WTC11 (cell line): Measurements from ENCODE around the gene JMY. TPM values are rescaled to one million over a fixed set of nuclear protein-coding genes. Genes with fewer than 3 reads are reported as not detected.

Experiments used
- ATAC-seq: fragments of 200-7000 bp; cut with Tn5 transposase; 2 replicates; pipeline ENCODE4 v1.10.0; 2021; ENCODE audit warnings: mild to moderate bottlenecking, moderate library complexity
- CTCF ChIA-PET: fragments of 300-600 bp; sonication (Branson Sonifier 250); formaldehyde crosslinking; loops from one replicate; lab custom pipeline; 2021; ENCODE audit warnings: antibody characterized with exemption; lab: Charles Lee
- POLR2A ChIA-PET: fragments of 350-600 bp; sonication (Branson Sonifier 250); formaldehyde crosslinking; loops from one replicate; lab custom pipeline; 2021; ENCODE audit warnings: antibody characterized with exemption; lab: Charles Lee
- DNase-seq: peaks from one replicate; pipeline ENCODE4 v3.0.0; 2021; ENCODE audit warnings: low spot score
- H3K27ac Mint-ChIP-seq: 2 replicates; pipeline ENCODE4 v1.8.0; 2021; ENCODE audit warnings: mixed read lengths
- H3K27me3 Mint-ChIP-seq: 2 replicates; pipeline ENCODE4 v1.8.0; 2021; ENCODE audit warnings: low read depth, mild to moderate bottlenecking, moderate library complexity, mixed read lengths
- H3K36me3 Mint-ChIP-seq: 2 replicates; pipeline ENCODE4 v1.8.0; 2021; ENCODE audit warnings: mixed read lengths
- H3K4me1 Mint-ChIP-seq: 2 replicates; pipeline ENCODE4 v1.8.0; 2022; ENCODE audit warnings: mixed read lengths
- H3K4me3 Mint-ChIP-seq: 2 replicates; pipeline ENCODE4 v1.8.0; 2021; ENCODE audit warnings: mild to moderate bottlenecking, moderate library complexity, mixed read lengths
- H3K9me3 Mint-ChIP-seq: 2 replicates; pipeline ENCODE4 v1.8.0; 2021; ENCODE audit warnings: mixed read lengths
- ATF1 ChIP-seq: sonication (generic); formaldehyde crosslinking; IDR thresholded peaks from 2 replicates; pipeline ENCODE4 v1.8.1; 2023; ENCODE audit warnings: mild to moderate bottlenecking, moderate library complexity, missing genetic modification reagents
- CDX4 ChIP-seq: fragments of 250-450 bp; sonication (Bioruptor Pico); IDR thresholded peaks from 2 replicates; pipeline ENCODE4 v1.9.0; 2021; ENCODE audit warnings: moderate library complexity, mild to moderate bottlenecking, inconsistent platforms, borderline replicate concordance
- CREB1 ChIP-seq: sonication (generic); formaldehyde crosslinking; IDR thresholded peaks from 2 replicates; pipeline ENCODE4 v1.8.0; 2023; ENCODE audit warnings: mild to moderate bottlenecking, missing genetic modification reagents
- EMX1 ChIP-seq: fragments of 250-450 bp; sonication (Bioruptor Pico); IDR thresholded peaks from 2 replicates; pipeline ENCODE4 v1.8.0; 2021; ENCODE audit warnings: mild to moderate bottlenecking
- GTF2I ChIP-seq: fragments of 250-450 bp; sonication (Bioruptor Pico); conservative IDR thresholded peaks from 2 replicates; pipeline ENCODE4 v1.4.0; 2021; ENCODE audit warnings: mild to moderate bottlenecking
- IRF2 ChIP-seq: sonication (generic); formaldehyde crosslinking; IDR thresholded peaks from 2 replicates; pipeline ENCODE4 v1.8.0; 2022; ENCODE audit warnings: low read depth, missing genetic modification reagents, borderline replicate concordance
- JUN ChIP-seq: sonication (generic); formaldehyde crosslinking; IDR thresholded peaks from 2 replicates; pipeline ENCODE4 v1.8.0; 2023; ENCODE audit warnings: mild to moderate bottlenecking, missing genetic modification reagents
- NFE2L1 ChIP-seq: sonication (generic); formaldehyde crosslinking; IDR thresholded peaks from 2 replicates; pipeline ENCODE4 v1.8.1; 2023; ENCODE audit warnings: missing genetic modification reagents
- NFYB ChIP-seq: sonication (generic); formaldehyde crosslinking; conservative IDR thresholded peaks from 2 replicates; pipeline ENCODE4 v1.8.0; 2022; ENCODE audit warnings: low read depth, missing genetic modification reagents
- NR2C2 ChIP-seq: sonication (generic); formaldehyde crosslinking; IDR thresholded peaks from 2 replicates; pipeline ENCODE4 v1.8.0; 2022; ENCODE audit warnings: mild to moderate bottlenecking, missing genetic modification reagents
- RELA ChIP-seq: sonication (generic); formaldehyde crosslinking; IDR thresholded peaks from 2 replicates; pipeline ENCODE4 v1.8.1; 2022; ENCODE audit warnings: missing genetic modification reagents, mild to moderate bottlenecking, borderline replicate concordance
- SOX15 ChIP-seq: fragments of 250-450 bp; sonication (Bioruptor Pico); IDR thresholded peaks from 2 replicates; pipeline ENCODE4 v1.9.0; 2021; ENCODE audit warnings: mild to moderate bottlenecking
- TCF7 ChIP-seq: sonication (generic); formaldehyde crosslinking; IDR thresholded peaks from 2 replicates; pipeline ENCODE4 v1.8.0; 2022; ENCODE audit warnings: mild to moderate bottlenecking, low read depth, missing genetic modification reagents, moderate library complexity
- ZMAT4 ChIP-seq: fragments of 250-450 bp; sonication (Bioruptor Pico); IDR thresholded peaks from 2 replicates; pipeline ENCODE4 v1.9.0; 2021; ENCODE audit warnings: mild to moderate bottlenecking
- ZNF138 ChIP-seq: sonication (generic); formaldehyde crosslinking; conservative IDR thresholded peaks from 2 replicates; pipeline ENCODE4 v1.8.1; 2022; ENCODE audit warnings: mild to moderate bottlenecking, moderate library complexity, missing genetic modification reagents
- ZNF423 ChIP-seq: fragments of 250-450 bp; sonication (Bioruptor Pico); IDR thresholded peaks from 2 replicates; pipeline ENCODE4 v2.1.2; 2022; ENCODE audit warnings: mild to moderate bottlenecking, moderate library complexity
- ZNF512 ChIP-seq: sonication (generic); formaldehyde crosslinking; IDR thresholded peaks from 2 replicates; pipeline ENCODE4 v1.8.1; 2022; ENCODE audit warnings: missing genetic modification reagents, borderline replicate concordance
- ZNF532 ChIP-seq: fragments of 250-450 bp; sonication (Bioruptor Pico); IDR thresholded peaks from 2 replicates; pipeline ENCODE4 v1.9.0; 2021; ENCODE audit warnings: mild to moderate bottlenecking, borderline replicate concordance
- total RNA-seq: library from RNA; stranded (reverse); gene quantifications from 3 replicates; pipeline ENCODE4 v1.2.3, GENCODE V29; 2021
- TF ChIP-seq, protein P1 (sequence below): sonication (generic); formaldehyde crosslinking; IDR thresholded peaks from 2 replicates; pipeline ENCODE4 v1.8.0; 2023; ENCODE audit warnings: missing genetic modification reagents
- TF ChIP-seq, protein P2 (sequence below): sonication (generic); formaldehyde crosslinking; IDR thresholded peaks from 2 replicates; pipeline ENCODE4 v1.8.0; 2022; ENCODE audit warnings: missing genetic modification reagents

Gene JMY
- total RNA-seq, 1 experiment from 2014 or later, result 12.4 TPM

- CTCF ChIA-PET, result no interaction called here
- DNase-seq, result no peak
Observed at GRCh38 chr5:79202076-79202475, 33.9 kb upstream of the JMY start.

GRCh38 chr5:79205965-79206364 is 30.0 kb upstream of the JMY start:
- ChIA-PET CTCF (interaction anchor here (1.4 kb wide), 1 partner anchor 73 kb away, joined by 3 read pairs; no protein-coding TSS in a partner anchor), POLR2A (no interaction called here)
- TF ChIP-seq NFYB (CRISPR knock-in tag) (no peak), NFE2L1 (CRISPR knock-in tag) (no peak), ZNF512 (CRISPR knock-in tag) (no peak), JUN (CRISPR knock-in tag) (no peak), NR2C2 (CRISPR knock-in tag) (no peak), ZNF423 (no peak), TCF7 (CRISPR knock-in tag) (no peak), EMX1 (CRISPR knock-in tag) (no peak)
- Mint-ChIP-seq H3K27me3 (no peaks in the 10 kb centered on the region), H3K36me3 (no peaks in the 10 kb centered on the region), H3K4me3 (no peak overlapping the region), H3K4me1 (no peaks in the 10 kb centered on the region), H3K27ac (no peak overlapping the region), H3K9me3 (no peaks in the 10 kb centered on the region)
- no peak for ATAC-seq
- DNase-seq, result no peak

More at GRCh38 chr5:79202076-79202475, 33.9 kb upstream of the JMY start:
- no peak overlapping the region for H3K4me3 Mint-ChIP-seq
- TF ChIP-seq CDX4 (CRISPR knock-in tag) (no peak), EMX1 (CRISPR knock-in tag) (no peak)
- TF ChIP-seq, protein P1, sequence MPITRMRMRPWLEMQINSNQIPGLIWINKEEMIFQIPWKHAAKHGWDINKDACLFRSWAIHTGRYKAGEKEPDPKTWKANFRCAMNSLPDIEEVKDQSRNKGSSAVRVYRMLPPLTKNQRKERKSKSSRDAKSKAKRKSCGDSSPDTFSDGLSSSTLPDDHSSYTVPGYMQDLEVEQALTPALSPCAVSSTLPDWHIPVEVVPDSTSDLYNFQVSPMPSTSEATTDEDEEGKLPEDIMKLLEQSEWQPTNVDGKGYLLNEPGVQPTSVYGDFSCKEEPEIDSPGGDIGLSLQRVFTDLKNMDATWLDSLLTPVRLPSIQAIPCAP (CRISPR knock-in tag), result no peak
- no peaks in the 10 kb centered on the region for H3K4me1 Mint-ChIP-seq
- ATAC-seq, result no peak
- no peaks in the 10 kb centered on the region for H3K9me3 Mint-ChIP-seq
- no peaks in the 10 kb centered on the region for H3K36me3 Mint-ChIP-seq
- H3K27me3 Mint-ChIP-seq, result no peaks in the 10 kb centered on the region
- H3K27ac Mint-ChIP-seq, result no peak overlapping the region
- POLR2A ChIA-PET, result no interaction called here

DNA sequence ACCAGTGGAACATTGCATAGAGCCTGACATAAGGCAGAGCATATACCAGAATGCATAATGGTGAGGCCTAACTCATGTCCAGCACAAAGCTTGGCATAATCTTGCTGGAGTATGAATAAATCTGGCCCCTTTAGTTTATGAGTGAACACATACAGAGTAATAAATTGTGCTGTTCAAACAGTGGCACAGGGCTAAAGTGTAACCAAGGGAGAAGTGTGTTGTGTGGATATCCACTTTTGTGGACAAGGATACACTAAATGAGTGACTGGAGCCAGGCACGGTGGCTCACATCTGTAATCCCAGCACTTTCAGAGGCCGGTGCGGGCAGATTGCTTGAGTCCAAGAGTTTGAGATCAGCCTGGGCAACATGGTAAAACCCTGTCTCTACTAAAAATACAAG is 29.4 kb upstream of the JMY start:
- ChIA-PET CTCF (interaction anchor here (0.7 to 1.4 kb wide), 2 partner anchors 74 to 202 kb away, joined by 3 to 4 read pairs; no protein-coding TSS in a partner anchor), POLR2A (no interaction called here)
- H3K9me3 Mint-ChIP-seq, result no peaks in the 10 kb centered on the region
- H3K36me3 Mint-ChIP-seq, result no peaks in the 10 kb centered on the region
- H3K27me3 Mint-ChIP-seq, result no peaks in the 10 kb centered on the region
- H3K4me3 Mint-ChIP-seq, result no peak overlapping the region
- no peaks in the 10 kb centered on the region for H3K4me1 Mint-ChIP-seq
- H3K27ac Mint-ChIP-seq, result no peak overlapping the region
- ATAC-seq (no peak), DNase-seq (no peak)
- no peak for TF ChIP-seq IRF2 (CRISPR knock-in tag)
- TF ChIP-seq ATF1 (CRISPR knock-in tag), result no peak
- TF ChIP-seq, protein P1 (CRISPR knock-in tag), result no peak
- TF ChIP-seq SOX15 (CRISPR knock-in tag), result no peak
- no peak for TF ChIP-seq ZNF138 (CRISPR knock-in tag)
- no peak for TF ChIP-seq ZMAT4
- no peak for TF ChIP-seq CREB1 (CRISPR knock-in tag)
- TF ChIP-seq, protein P2, sequence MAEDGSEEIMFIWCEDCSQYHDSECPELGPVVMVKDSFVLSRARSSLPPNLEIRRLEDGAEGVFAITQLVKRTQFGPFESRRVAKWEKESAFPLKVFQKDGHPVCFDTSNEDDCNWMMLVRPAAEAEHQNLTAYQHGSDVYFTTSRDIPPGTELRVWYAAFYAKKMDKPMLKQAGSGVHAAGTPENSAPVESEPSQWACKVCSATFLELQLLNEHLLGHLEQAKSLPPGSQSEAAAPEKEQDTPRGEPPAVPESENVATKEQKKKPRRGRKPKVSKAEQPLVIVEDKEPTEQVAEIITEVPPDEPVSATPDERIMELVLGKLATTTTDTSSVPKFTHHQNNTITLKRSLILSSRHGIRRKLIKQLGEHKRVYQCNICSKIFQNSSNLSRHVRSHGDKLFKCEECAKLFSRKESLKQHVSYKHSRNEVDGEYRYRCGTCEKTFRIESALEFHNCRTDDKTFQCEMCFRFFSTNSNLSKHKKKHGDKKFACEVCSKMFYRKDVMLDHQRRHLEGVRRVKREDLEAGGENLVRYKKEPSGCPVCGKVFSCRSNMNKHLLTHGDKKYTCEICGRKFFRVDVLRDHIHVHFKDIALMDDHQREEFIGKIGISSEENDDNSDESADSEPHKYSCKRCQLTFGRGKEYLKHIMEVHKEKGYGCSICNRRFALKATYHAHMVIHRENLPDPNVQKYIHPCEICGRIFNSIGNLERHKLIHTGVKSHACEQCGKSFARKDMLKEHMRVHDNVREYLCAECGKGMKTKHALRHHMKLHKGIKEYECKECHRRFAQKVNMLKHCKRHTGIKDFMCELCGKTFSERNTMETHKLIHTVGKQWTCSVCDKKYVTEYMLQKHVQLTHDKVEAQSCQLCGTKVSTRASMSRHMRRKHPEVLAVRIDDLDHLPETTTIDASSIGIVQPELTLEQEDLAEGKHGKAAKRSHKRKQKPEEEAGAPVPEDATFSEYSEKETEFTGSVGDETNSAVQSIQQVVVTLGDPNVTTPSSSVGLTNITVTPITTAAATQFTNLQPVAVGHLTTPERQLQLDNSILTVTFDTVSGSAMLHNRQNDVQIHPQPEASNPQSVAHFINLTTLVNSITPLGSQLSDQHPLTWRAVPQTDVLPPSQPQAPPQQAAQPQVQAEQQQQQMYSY (CRISPR knock-in tag), result no peak
- no peak for TF ChIP-seq ZNF532 (CRISPR knock-in tag)
- TF ChIP-seq RELA (CRISPR knock-in tag), result no peak
- no peak for TF ChIP-seq GTF2I (CRISPR knock-in tag)
